Uterus (tissue), 2 donors: Measurements from ENCODE around the gene GTF3C4.

Source experiments
- POLR2A ChIP-seq, 2 donors: fragments of 450-650 bp; IDR thresholded peaks; one replicate each; pipeline ENCODE4 v1.6.1; 2016; ENCODE audit warnings: antibody characterized with exemption in 2 of 2, mild to moderate bottlenecking in 1 of 2, moderate library complexity in 1 of 2
- TF ChIP-seq, protein P1 (sequence below), 4 experiments: fragments of 200-600 bp in 2 of 4; fragments of 450-650 bp in 2 of 4; sonication (generic) in 2 of 4; IDR thresholded peaks; one replicate each; pipeline ENCODE4 v1.5.1; 2016 to 2019; ENCODE audit warnings: antibody characterized with exemption in 4 of 4, mild to moderate bottlenecking in 2 of 4, moderate library complexity in 1 of 4

GRCh38 chr9:132628746-132629145 is 41.5 kb upstream of the GTF3C4 start:
- TF ChIP-seq POLR2A (IDR thresholded peaks at IDR 0.05), result no peak
- TF ChIP-seq, protein P1, sequence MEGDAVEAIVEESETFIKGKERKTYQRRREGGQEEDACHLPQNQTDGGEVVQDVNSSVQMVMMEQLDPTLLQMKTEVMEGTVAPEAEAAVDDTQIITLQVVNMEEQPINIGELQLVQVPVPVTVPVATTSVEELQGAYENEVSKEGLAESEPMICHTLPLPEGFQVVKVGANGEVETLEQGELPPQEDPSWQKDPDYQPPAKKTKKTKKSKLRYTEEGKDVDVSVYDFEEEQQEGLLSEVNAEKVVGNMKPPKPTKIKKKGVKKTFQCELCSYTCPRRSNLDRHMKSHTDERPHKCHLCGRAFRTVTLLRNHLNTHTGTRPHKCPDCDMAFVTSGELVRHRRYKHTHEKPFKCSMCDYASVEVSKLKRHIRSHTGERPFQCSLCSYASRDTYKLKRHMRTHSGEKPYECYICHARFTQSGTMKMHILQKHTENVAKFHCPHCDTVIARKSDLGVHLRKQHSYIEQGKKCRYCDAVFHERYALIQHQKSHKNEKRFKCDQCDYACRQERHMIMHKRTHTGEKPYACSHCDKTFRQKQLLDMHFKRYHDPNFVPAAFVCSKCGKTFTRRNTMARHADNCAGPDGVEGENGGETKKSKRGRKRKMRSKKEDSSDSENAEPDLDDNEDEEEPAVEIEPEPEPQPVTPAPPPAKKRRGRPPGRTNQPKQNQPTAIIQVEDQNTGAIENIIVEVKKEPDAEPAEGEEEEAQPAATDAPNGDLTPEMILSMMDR (IDR thresholded peaks at IDR 0.05), result no peak
